HepG2 (cell line): ENCODE measurements around the gene STAT4. TPM values are rescaled to one million over a fixed set of nuclear protein-coding genes. Genes with fewer than 3 reads are reported as not detected.

Experiments
- ATAC-seq: fragments of 200-7000 bp; cut with Tn5 transposase; 3 replicates; pipeline ENCODE4 v1.9.1; 2020; ENCODE audit warnings: mild to moderate bottlenecking, moderate library complexity
- BruUV-seq: library from RNA; stranded (reverse); fragments of 400-500 nt; replicated peaks from 2 replicates; lab custom pipeline; 2021; lab: Mats Ljungman, UMichigan
- CTCF ChIA-PET: fragments of 300-600 bp; formaldehyde crosslinking; extraction: SDS; loops from one replicate; lab custom pipeline; 2021; ENCODE audit warnings: low total read pairs, inconsistent platforms, low intra/inter-chr PET ratio; lab: Yijun Ruan, JAX
- POLR2A ChIA-PET: fragments of 350-600 bp; sonication (Branson Sonifier 250); formaldehyde crosslinking; loops from one replicate; lab custom pipeline; 2020; ENCODE audit warnings: antibody characterized with exemption, inconsistent platforms; lab: Yijun Ruan, JAX
- DNase-seq: peaks from one replicate; pipeline ENCODE4 v3.0.0-alpha.2; 2015; ENCODE audit warnings: low spot score
- FAIRE-seq: peaks from 3 replicates; lab custom pipeline; 2011; peaks lifted over from hg19 to GRCh38; lab: Jason Lieb, UNC
- H2AFZ ChIP-seq: one replicate; pipeline ENCODE4 v1.6.1; 2011; ENCODE audit warnings: low read length, inconsistent platforms
- H3K27ac ChIP-seq: fragments of 300-600 bp; 3 replicates; pipeline ENCODE4 v1.8.0; 2011; ENCODE audit warnings: mixed run types, mild to moderate bottlenecking, mixed read lengths, low read length, inconsistent platforms; ENCODE audit not compliant: insufficient read depth; ENCODE audit errors: extremely low read length
- H3K27me3 ChIP-seq, 2 experiments: fragments of 200-600 bp in 1 of 2; 2 replicates in 1 of 2; 3 replicates in 1 of 2; pipeline versions ENCODE4 v1.6.0 to v1.8.0; 2011; ENCODE audit warnings: low read length in 2 of 2, mild to moderate bottlenecking in 2 of 2, moderate library complexity in 2 of 2, inconsistent platforms in 1 of 2; ENCODE audit not compliant: insufficient read depth in 2 of 2, control insufficient read depth in 1 of 2
- H3K36me3 ChIP-seq, 2 experiments: fragments of 200-600 bp in 1 of 2; replicated peaks in 1 of 2; 2 replicates in 1 of 2; 3 replicates in 1 of 2; pipeline versions ENCODE4 v1.5.1 to v1.8.0; 2011; ENCODE audit warnings: low read length in 2 of 2, inconsistent platforms in 1 of 2; ENCODE audit not compliant: insufficient read depth in 2 of 2, control insufficient read depth in 1 of 2
- H3K4me1 ChIP-seq: 2 replicates; pipeline ENCODE4 v1.5.1; 2012; ENCODE audit warnings: low read length, inconsistent platforms; ENCODE audit not compliant: insufficient read depth
- H3K4me2 ChIP-seq: 2 replicates; pipeline ENCODE4 v1.6.0; 2011; ENCODE audit warnings: low read depth, low read length, inconsistent platforms
- H3K4me3 ChIP-seq, 3 experiments: fragments of 200-600 bp in 1 of 3; sonication (generic), shearing (Covaris generic) in 1 of 3; replicated peaks in 1 of 3; 2 replicates each; pipeline ENCODE4 v1.5.1; 2011 to 2016; ENCODE audit warnings: low read length in 3 of 3, inconsistent platforms in 2 of 3, low read depth in 2 of 3, mild to moderate bottlenecking in 2 of 3, control low read depth in 1 of 3, mixed read lengths in 1 of 3; ENCODE audit not compliant: insufficient read depth in 1 of 3
- H3K79me2 ChIP-seq: one replicate; pipeline ENCODE4 v1.6.1; 2011; ENCODE audit warnings: low read length, inconsistent platforms; ENCODE audit not compliant: insufficient read depth
- H3K9ac ChIP-seq: 2 replicates; pipeline ENCODE4 v1.6.0; 2011; ENCODE audit warnings: mild to moderate bottlenecking, low read depth, low read length, inconsistent platforms; ENCODE audit not compliant: insufficient read depth
- H3K9me3 ChIP-seq: 2 replicates; pipeline ENCODE4 v1.5.1; 2012; ENCODE audit warnings: mild to moderate bottlenecking, low read length
- H4K20me1 ChIP-seq: 2 replicates; pipeline ENCODE4 v1.6.0; 2011; ENCODE audit warnings: inconsistent platforms, mild to moderate bottlenecking, low read length, moderate library complexity; ENCODE audit not compliant: insufficient read depth
- ADNP ChIP-seq: sonication (generic); formaldehyde crosslinking; IDR thresholded peaks from 2 replicates; pipeline ENCODE4 v1.4.0; 2020; ENCODE audit warnings: missing genetic modification reagents
- ATF3 ChIP-seq: sonication (generic); formaldehyde crosslinking; IDR thresholded peaks from 2 replicates; pipeline ENCODE4 v1.4.0; 2020; ENCODE audit warnings: missing genetic modification reagents
- BRD4 ChIP-seq: sonication (generic); formaldehyde crosslinking; IDR thresholded peaks from 2 replicates; pipeline ENCODE4 v1.4.0; 2020; ENCODE audit warnings: missing genetic modification reagents
- NFKBIZ ChIP-seq: IDR thresholded peaks from 2 replicates; pipeline ENCODE4 v1.6.1; 2018; ENCODE audit warnings: missing genetic modification reagents, missing compliant biosample characterization
- ZFP36L1 ChIP-seq: sonication (generic); formaldehyde crosslinking; IDR thresholded peaks from 2 replicates; pipeline ENCODE4 v1.8.0; 2022; ENCODE audit warnings: mild to moderate bottlenecking, missing genetic modification reagents, moderate library complexity
- ZNF143 ChIP-seq: sonication (generic); formaldehyde crosslinking; IDR thresholded peaks from 2 replicates; pipeline ENCODE4 v1.4.0; 2020; ENCODE audit warnings: missing genetic modification reagents
- ZNF33A ChIP-seq: sonication (generic); formaldehyde crosslinking; IDR thresholded peaks from 2 replicates; pipeline ENCODE4 v1.5.1; 2020; ENCODE audit warnings: missing genetic modification reagents, mild to moderate bottlenecking, moderate library complexity, borderline replicate concordance
- ZNF572 ChIP-seq: sonication (generic); formaldehyde crosslinking; IDR thresholded peaks from 2 replicates; pipeline ENCODE4 v1.5.1; 2020; ENCODE audit warnings: mild to moderate bottlenecking, missing genetic modification reagents
- ZNF713 ChIP-seq: sonication (generic); formaldehyde crosslinking; IDR thresholded peaks from 2 replicates; pipeline ENCODE4 v1.4.0; 2020; ENCODE audit warnings: mild to moderate bottlenecking, missing genetic modification reagents
- ZNF790 ChIP-seq: sonication (generic); formaldehyde crosslinking; IDR thresholded peaks from 2 replicates; pipeline ENCODE4 v1.8.0; 2022; ENCODE audit warnings: missing genetic modification reagents, mild to moderate bottlenecking, borderline replicate concordance
- WGBS: methylation state at CpG from one replicate; pipeline ENCODE4 v1.1.6; 2017; ENCODE audit warnings: low lambda C conversion rate; 5-methylcytosine and 5-hydroxymethylcytosine counted together
- in situ Hi-C: cut with HindIII; loops from 2 replicates; pipeline ENCODE4 v1.10.0; 2017; ENCODE audit warnings: low pct_unique_long_range_greater_than_20kb; ENCODE audit not compliant: extremely low pct_ligation_motif_present
- intact Hi-C: fragments of 100-400 bp; cut with micrococcal nuclease; formaldehyde crosslinking; loops from one replicate; pipeline ENCODE4 v1.10.0; 2022; ENCODE audit not compliant: unreplicated experiment
- polyA plus RNA-seq, 8 experiments: library from polyadenylated mRNA; depleted of rRNA in 3 of 8; stranded (reverse) in 7 of 8; unstranded in 1 of 8; fragments of >200 nt; fragmentation: Illumina TruSeq in 4 of 8; extraction: Trizol in 4 of 8; gene quantifications; 2 replicates each; pipeline versions ENCODE4 v1.2.1 to v1.2.3, GENCODE V29; 2011 to 2016; ENCODE audit warnings: low read depth in 4 of 8, missing spikeins in 1 of 8, mixed read lengths in 1 of 8; ENCODE audit not compliant: insufficient read depth in 1 of 8
- total RNA-seq, 5 experiments: library from RNA; depleted of rRNA; stranded (reverse); fragments of >200 nt; fragmentation: Illumina TruSeq; extraction: Trizol; gene quantifications; 2 replicates each; pipeline ENCODE4 v1.2.3, GENCODE V29; 2016; ENCODE audit warnings: low read depth in 1 of 5
- TF ChIP-seq, protein P1 (sequence below): sonication (generic); formaldehyde crosslinking; IDR thresholded peaks from 2 replicates; pipeline ENCODE4 v1.9.0; 2021; ENCODE audit warnings: mild to moderate bottlenecking, missing genetic modification reagents

STAT4 gene
- total and polyA plus RNA-seq, 2 of the 13 experiments (the other 11 are each of a cell fraction or from before 2014, with no cell fraction given), result 0.37 TPM; not detected in 1

DNA sequence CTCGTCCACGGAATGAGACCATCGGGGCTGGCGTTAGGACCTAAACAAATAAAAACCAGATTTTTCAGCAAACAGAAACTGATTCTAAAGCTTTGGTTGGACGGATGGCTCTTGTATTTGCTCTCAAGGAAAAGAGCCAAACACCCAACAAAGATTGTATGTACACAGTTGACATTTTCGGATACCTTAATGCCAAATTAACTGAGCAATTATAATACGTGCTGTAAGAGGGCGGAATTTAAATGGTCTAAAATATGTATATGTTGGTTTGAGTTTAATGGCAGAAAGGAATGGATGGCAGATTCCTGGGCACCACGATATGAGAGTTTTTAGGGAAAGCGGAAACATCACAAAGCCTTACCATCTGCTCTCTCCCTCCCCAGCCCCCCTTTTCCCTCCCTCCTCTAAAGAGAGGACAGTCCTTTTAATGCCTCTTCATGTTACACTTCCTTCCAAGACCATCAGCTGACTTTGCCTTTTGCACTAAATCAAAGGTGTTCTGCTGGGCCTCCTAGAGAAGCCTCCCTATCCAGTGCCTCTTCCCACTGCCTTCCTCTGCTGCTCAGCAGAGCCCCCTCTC lies 170.1 kb downstream of the STAT4 start:
- no peaks in the 10 kb centered on the region for H3K4me1 ChIP-seq
- no TSS peak for BruUV-seq
- H2AFZ ChIP-seq, result no peak overlapping the region
- intact Hi-C loops, result loop anchor here (10.0 kb wide), 1 partner anchor 376 kb away; no protein-coding TSS in a partner anchor
- WGBS, result 96% methylated on average over 10 of the region's 10 CpGs
- POLR2A ChIA-PET, result no interaction called here
- H3K36me3 ChIP-seq, result peaks cover 41 to 93% of the 10 kb centered on the region in 2 experiments
- no peaks in the 10 kb centered on the region for H3K27me3 ChIP-seq
- ATAC-seq, result no peak
- no peak for DNase-seq
- H3K4me2 ChIP-seq, result no peak overlapping the region
- no peak overlapping the region for H3K4me3 ChIP-seq
- H3K9ac ChIP-seq, result no peak overlapping the region
- H4K20me1 ChIP-seq, result no peaks in the 10 kb centered on the region
- H3K79me2 ChIP-seq, result no peaks in the 10 kb centered on the region
- TF ChIP-seq ZNF713 (CRISPR knock-in tag) (no peak), ZFP36L1 (no peak)
- CTCF ChIA-PET, result no interaction called here
- FAIRE-seq, result no peak
- in situ Hi-C loops, result no loop called here
- no peak overlapping the region for H3K27ac ChIP-seq
- no peaks in the 10 kb centered on the region for H3K9me3 ChIP-seq

DNA sequence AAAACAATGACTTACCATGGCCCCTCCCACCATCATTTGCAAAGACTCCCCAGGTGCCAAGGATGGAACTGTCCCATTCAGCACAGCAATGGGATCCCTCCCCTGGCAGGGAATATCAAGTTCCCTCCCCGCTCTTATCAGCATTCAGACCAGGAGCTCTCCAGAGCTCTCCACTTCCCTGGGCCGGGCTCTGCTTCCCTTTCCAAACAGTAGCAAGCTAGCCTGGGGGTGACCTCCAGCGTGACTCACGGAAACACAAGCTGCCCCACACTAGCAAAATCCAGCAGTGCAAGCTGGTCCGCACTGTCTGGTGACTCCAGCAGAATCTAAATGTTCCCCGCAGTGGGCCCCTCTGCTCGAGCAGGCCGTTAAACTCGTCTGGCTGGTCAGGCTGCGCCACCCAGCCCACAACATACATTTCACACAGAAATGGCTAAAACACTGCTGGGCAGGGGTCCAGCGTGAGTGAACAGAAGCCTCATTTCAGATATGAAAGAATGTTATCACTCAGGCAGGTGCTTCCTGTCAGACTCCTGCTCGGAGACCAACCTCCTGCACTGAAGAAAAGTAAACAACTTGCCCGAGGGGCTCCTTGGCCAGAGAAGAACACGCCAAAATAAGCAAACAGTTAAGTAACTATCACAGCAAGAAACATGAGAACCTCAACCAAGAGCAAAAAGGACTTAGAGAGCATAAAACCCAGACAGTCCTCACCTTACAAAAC lies 170.7 kb downstream of the STAT4 start:
- FAIRE-seq (no peak), DNase-seq (no peak), ATAC-seq (no peak)
- no TSS peak for BruUV-seq
- Histone ChIP-seq H3K9ac (no peak overlapping the region), H3K27ac (no peak overlapping the region), H4K20me1 (no peaks in the 10 kb centered on the region), H3K4me3 (no peak overlapping the region), H3K27me3 (no peaks in the 10 kb centered on the region), H3K4me2 (no peak overlapping the region), H2AFZ (no peak overlapping the region), H3K36me3 (peaks cover 42 to 93% of the 10 kb centered on the region in 2 experiments), H3K9me3 (no peaks in the 10 kb centered on the region), H3K4me1 (no peaks in the 10 kb centered on the region), H3K79me2 (no peaks in the 10 kb centered on the region)
- ChIA-PET CTCF (no interaction called here), POLR2A (no interaction called here)
- intact Hi-C loops (loop anchor here (10.0 kb wide), 1 partner anchor 375 kb away; no protein-coding TSS in a partner anchor), in situ Hi-C loops (no loop called here)
- WGBS, result 93% methylated on average over 14 of the region's 14 CpGs
- TF ChIP-seq ZNF33A (CRISPR knock-in tag), result no peak
- TF ChIP-seq, protein P1, sequence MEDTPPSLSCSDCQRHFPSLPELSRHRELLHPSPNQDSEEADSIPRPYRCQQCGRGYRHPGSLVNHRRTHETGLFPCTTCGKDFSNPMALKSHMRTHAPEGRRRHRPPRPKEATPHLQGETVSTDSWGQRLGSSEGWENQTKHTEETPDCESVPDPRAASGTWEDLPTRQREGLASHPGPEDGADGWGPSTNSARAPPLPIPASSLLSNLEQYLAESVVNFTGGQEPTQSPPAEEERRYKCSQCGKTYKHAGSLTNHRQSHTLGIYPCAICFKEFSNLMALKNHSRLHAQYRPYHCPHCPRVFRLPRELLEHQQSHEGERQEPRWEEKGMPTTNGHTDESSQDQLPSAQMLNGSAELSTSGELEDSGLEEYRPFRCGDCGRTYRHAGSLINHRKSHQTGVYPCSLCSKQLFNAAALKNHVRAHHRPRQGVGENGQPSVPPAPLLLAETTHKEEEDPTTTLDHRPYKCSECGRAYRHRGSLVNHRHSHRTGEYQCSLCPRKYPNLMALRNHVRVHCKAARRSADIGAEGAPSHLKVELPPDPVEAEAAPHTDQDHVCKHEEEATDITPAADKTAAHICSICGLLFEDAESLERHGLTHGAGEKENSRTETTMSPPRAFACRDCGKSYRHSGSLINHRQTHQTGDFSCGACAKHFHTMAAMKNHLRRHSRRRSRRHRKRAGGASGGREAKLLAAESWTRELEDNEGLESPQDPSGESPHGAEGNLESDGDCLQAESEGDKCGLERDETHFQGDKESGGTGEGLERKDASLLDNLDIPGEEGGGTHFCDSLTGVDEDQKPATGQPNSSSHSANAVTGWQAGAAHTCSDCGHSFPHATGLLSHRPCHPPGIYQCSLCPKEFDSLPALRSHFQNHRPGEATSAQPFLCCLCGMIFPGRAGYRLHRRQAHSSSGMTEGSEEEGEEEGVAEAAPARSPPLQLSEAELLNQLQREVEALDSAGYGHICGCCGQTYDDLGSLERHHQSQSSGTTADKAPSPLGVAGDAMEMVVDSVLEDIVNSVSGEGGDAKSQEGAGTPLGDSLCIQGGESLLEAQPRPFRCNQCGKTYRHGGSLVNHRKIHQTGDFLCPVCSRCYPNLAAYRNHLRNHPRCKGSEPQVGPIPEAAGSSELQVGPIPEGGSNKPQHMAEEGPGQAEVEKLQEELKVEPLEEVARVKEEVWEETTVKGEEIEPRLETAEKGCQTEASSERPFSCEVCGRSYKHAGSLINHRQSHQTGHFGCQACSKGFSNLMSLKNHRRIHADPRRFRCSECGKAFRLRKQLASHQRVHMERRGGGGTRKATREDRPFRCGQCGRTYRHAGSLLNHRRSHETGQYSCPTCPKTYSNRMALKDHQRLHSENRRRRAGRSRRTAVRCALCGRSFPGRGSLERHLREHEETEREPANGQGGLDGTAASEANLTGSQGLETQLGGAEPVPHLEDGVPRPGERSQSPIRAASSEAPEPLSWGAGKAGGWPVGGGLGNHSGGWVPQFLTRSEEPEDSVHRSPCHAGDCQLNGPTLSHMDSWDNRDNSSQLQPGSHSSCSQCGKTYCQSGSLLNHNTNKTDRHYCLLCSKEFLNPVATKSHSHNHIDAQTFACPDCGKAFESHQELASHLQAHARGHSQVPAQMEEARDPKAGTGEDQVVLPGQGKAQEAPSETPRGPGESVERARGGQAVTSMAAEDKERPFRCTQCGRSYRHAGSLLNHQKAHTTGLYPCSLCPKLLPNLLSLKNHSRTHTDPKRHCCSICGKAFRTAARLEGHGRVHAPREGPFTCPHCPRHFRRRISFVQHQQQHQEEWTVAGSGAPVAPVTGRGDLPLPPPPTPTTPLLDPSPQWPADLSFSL (CRISPR knock-in tag), result no peak
- no peak for TF ChIP-seq ZNF790 (CRISPR knock-in tag)
- TF ChIP-seq ZNF143 (CRISPR knock-in tag), result no peak
- TF ChIP-seq ZNF572 (CRISPR knock-in tag), result no peak
- no peak for TF ChIP-seq BRD4 (CRISPR knock-in tag)
- TF ChIP-seq ADNP, result no peak
- TF ChIP-seq NFKBIZ (CRISPR knock-in tag), result no peak
- TF ChIP-seq ATF3 (CRISPR knock-in tag), result no peak
